ACHN (cell line): Measurements from ENCODE around the gene MTFMT.
"Not testable (repeated sequence)": the region's sequence is repeated elsewhere in the genome, so short reads cannot be mapped to it uniquely, and the experiment has no call there.

Experiments used
- DNase-seq: peaks from one replicate; pipeline ENCODE4 v3.0.0-alpha.2; 2015
- in situ Hi-C: cut with HindIII; loops from 2 replicates; pipeline ENCODE4 v1.10.0; 2017; ENCODE audit warnings: low sequenced_read_pairs, low pct_ligation_motif_present, low pct_unique_long_range_greater_than_20kb

Gene MTFMT

GRCh38 chr15:65028921-65029735 lies at the start of gene MTFMT:
TSS of gene MTFMT (minus strand) at chr15:65029639. CDS start at chr15:65029613, 26 bp downstream.
- peak; percentile 77 for DNase-seq
- in situ Hi-C loops, result no loop called here

- in situ Hi-C loops, result no loop called here
- DNase-seq, result no peak
Observed at GRCh38 chr15:65077981-65078352, 48.5 kb upstream of the MTFMT start.

- in situ Hi-C loops, result no loop called here
- no peak for DNase-seq
Observed at GRCh38 chr15:65077291-65077980, 48.0 kb upstream of the MTFMT start.

- no peak for DNase-seq
- in situ Hi-C loops, result no loop called here
Observed at GRCh38 chr15:65076486-65077290, 47.2 kb upstream of the MTFMT start, which contains the start of gene KBTBD13. TSS of gene KBTBD13 (plus strand) at chr15:65076746. CDS start at chr15:65076816, 70 bp downstream.

- in situ Hi-C loops, DNase-seq: not testable (repeated sequence)
Observed at GRCh38 chr15:65075607-65076395, 46.4 kb upstream of the MTFMT start.

- in situ Hi-C loops, DNase-seq: not testable (repeated sequence)
Observed at GRCh38 chr15:65074946-65075345, 45.5 kb upstream of the MTFMT start.

GRCh38 chr15:65072617-65073016 lies 43.2 kb upstream of the MTFMT start:
- in situ Hi-C loops, result no loop called here
- no peak for DNase-seq

- in situ Hi-C loops, result no loop called here
- DNase-seq, result no peak
Observed at GRCh38 chr15:65072027-65072426, 42.6 kb upstream of the MTFMT start.

- in situ Hi-C loops, result no loop called here
- DNase-seq, result no peak
Observed at GRCh38 chr15:65071381-65071811, 42.0 kb upstream of the MTFMT start.

- in situ Hi-C loops, result no loop called here
- no peak for DNase-seq
Observed at GRCh38 chr15:65069779-65070546, 40.5 kb upstream of the MTFMT start.

- in situ Hi-C loops, result no loop called here
- DNase-seq, result no peak
Observed at GRCh38 chr15:65069179-65069578, 39.7 kb upstream of the MTFMT start.

- DNase-seq, result no peak
- in situ Hi-C loops, result no loop called here
Observed at GRCh38 chr15:65068403-65068788, 39.0 kb upstream of the MTFMT start.

- no peak for DNase-seq
- in situ Hi-C loops, result no loop called here
Observed at GRCh38 chr15:65067645-65068402, 38.4 kb upstream of the MTFMT start, which contains the start of gene RASL12. TSS of gene RASL12 (minus strand) at chr15:65067991. CDS start at chr15:65067835, 156 bp downstream.

GRCh38 chr15:65067317-65067644 lies 37.8 kb upstream of the MTFMT start:
- in situ Hi-C loops, result no loop called here
- DNase-seq, result no peak

- in situ Hi-C loops, result no loop called here
Observed at GRCh38 chr15:65066635-65067316, 37.3 kb upstream of the MTFMT start.

GRCh38 chr15:65066001-65066634 lies 36.7 kb upstream of the MTFMT start:
- in situ Hi-C loops, result no loop called here
- no peak for DNase-seq

More at GRCh38 chr15:65066635-65067316, 37.3 kb upstream of the MTFMT start:
- DNase-seq, result no peak
